Mesothelial cell of epicardium (in vitro differentiated cells): Measurements from ENCODE around the gene CYTH2. TPM values are rescaled to one million over a fixed set of nuclear protein-coding genes. Genes with fewer than 3 reads are reported as not detected.

Experiments
- DNase-seq, 2 experiments: peaks; one replicate each; pipeline ENCODE4 v3.0.0; 2021; ENCODE audit warnings: low spot score in 2 of 2; ENCODE audit not compliant: unreplicated experiment in 2 of 2
- H3K27ac Mint-ChIP-seq: 2 replicates; pipeline ENCODE4 v1.8.0; 2021; ENCODE audit warnings: mixed read lengths
- H3K27me3 Mint-ChIP-seq: 2 replicates; pipeline ENCODE4 v1.8.0; 2021; ENCODE audit warnings: low read depth, mixed read lengths
- H3K36me3 Mint-ChIP-seq: 2 replicates; pipeline ENCODE4 v1.8.0; 2021; ENCODE audit warnings: mixed read lengths
- H3K4me1 Mint-ChIP-seq: 2 replicates; pipeline ENCODE4 v1.8.0; 2021; ENCODE audit warnings: mixed read lengths
- H3K4me3 Mint-ChIP-seq: 2 replicates; pipeline ENCODE4 v1.8.0; 2021; ENCODE audit warnings: mild to moderate bottlenecking, moderate library complexity, mixed read lengths
- H3K9me3 Mint-ChIP-seq: 2 replicates; pipeline ENCODE4 v1.8.0; 2021; ENCODE audit warnings: mixed read lengths
- total RNA-seq: library from RNA; stranded (reverse); gene quantifications from 3 replicates; pipeline ENCODE4 v1.2.1, GENCODE V29; 2021
- TF ChIP-seq, protein P1 (sequence below): fragments of 200-600 bp; sonication (generic); IDR thresholded peaks from one replicate; pipeline ENCODE4 v1.5.0; 2021; ENCODE audit warnings: antibody characterized with exemption; ENCODE audit not compliant: unreplicated experiment

Gene CYTH2
- total RNA-seq, 1 donor from 2014 or later, result 190 TPM

- H3K27ac Mint-ChIP-seq, result no peak overlapping the region
- no peak overlapping the region for H3K4me3 Mint-ChIP-seq
- no peak for DNase-seq
- H3K9me3 Mint-ChIP-seq, result no peaks in the 10 kb centered on the region
- TF ChIP-seq, protein P1, sequence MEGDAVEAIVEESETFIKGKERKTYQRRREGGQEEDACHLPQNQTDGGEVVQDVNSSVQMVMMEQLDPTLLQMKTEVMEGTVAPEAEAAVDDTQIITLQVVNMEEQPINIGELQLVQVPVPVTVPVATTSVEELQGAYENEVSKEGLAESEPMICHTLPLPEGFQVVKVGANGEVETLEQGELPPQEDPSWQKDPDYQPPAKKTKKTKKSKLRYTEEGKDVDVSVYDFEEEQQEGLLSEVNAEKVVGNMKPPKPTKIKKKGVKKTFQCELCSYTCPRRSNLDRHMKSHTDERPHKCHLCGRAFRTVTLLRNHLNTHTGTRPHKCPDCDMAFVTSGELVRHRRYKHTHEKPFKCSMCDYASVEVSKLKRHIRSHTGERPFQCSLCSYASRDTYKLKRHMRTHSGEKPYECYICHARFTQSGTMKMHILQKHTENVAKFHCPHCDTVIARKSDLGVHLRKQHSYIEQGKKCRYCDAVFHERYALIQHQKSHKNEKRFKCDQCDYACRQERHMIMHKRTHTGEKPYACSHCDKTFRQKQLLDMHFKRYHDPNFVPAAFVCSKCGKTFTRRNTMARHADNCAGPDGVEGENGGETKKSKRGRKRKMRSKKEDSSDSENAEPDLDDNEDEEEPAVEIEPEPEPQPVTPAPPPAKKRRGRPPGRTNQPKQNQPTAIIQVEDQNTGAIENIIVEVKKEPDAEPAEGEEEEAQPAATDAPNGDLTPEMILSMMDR, result no peak
- no peaks in the 10 kb centered on the region for H3K27me3 Mint-ChIP-seq
- H3K4me1 Mint-ChIP-seq, result no peaks in the 10 kb centered on the region
- H3K36me3 Mint-ChIP-seq, result peaks cover 10% of the 10 kb centered on the region
Observed at GRCh38 chr19:48461651-48461981, 7.6 kb upstream of the CYTH2 start.

- DNase-seq, result no peak
- peaks cover 8% of the 10 kb centered on the region for H3K36me3 Mint-ChIP-seq
- no peaks in the 10 kb centered on the region for H3K27me3 Mint-ChIP-seq
- H3K27ac Mint-ChIP-seq, result no peak overlapping the region
- no peak overlapping the region for H3K4me3 Mint-ChIP-seq
- H3K9me3 Mint-ChIP-seq, result no peaks in the 10 kb centered on the region
- TF ChIP-seq, protein P1, result no peak
- no peaks in the 10 kb centered on the region for H3K4me1 Mint-ChIP-seq
Observed at GRCh38 chr19:48461982-48462655, 7.0 kb upstream of the CYTH2 start.

- no peak overlapping the region for H3K27ac Mint-ChIP-seq
- no peak overlapping the region for H3K4me3 Mint-ChIP-seq
- TF ChIP-seq, protein P1, result no peak
- H3K9me3 Mint-ChIP-seq, result no peaks in the 10 kb centered on the region
- no peak for DNase-seq
- no peaks in the 10 kb centered on the region for H3K36me3 Mint-ChIP-seq
- peaks cover 10% of the 10 kb centered on the region for H3K4me1 Mint-ChIP-seq
- H3K27me3 Mint-ChIP-seq, result no peaks in the 10 kb centered on the region
Observed at GRCh38 chr19:48465215-48465614, 4.0 kb upstream of the CYTH2 start.

- Mint-ChIP-seq H3K36me3 (peaks cover 3% of the 10 kb centered on the region), H3K4me3 (no peak overlapping the region), H3K27ac (no peak overlapping the region), H3K4me1 (peaks cover 16% of the 10 kb centered on the region), H3K9me3 (no peaks in the 10 kb centered on the region), H3K27me3 (no peaks in the 10 kb centered on the region)
- no peak for DNase-seq
- TF ChIP-seq, protein P1, result no peak
Observed at GRCh38 chr19:48466561-48467325, 2.4 kb upstream of the CYTH2 start.

DNA sequence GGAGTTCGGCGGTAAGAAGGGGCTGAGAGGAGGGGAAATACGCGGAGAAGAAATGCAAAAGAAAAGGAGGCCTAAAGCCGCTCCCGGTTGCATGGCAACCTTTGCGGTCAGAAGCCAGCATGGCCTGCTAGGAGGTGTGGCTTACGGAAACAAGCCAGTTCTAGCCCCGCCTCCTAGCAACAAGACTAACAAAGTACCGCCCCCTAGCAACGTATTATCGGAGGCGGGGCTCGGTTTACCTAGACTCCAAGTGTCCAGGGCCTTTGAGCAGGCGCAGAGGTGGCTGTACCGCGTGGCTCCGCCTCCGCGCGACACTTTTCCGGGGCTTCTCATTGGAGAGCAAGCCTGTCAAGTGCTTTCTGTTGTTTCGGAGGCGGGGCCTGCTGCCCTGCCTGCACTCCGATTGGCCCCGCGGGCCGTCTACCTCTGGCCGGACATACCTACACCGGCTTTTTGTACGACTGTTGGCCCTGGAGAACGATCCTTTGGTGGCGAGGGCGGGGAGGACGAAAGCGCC is 339 bp upstream of the CYTH2 start:
- TF ChIP-seq, protein P1, result no peak
- peaks cover 13% of the 10 kb centered on the region for H3K36me3 Mint-ChIP-seq
- H3K27me3 Mint-ChIP-seq, result no peaks in the 10 kb centered on the region
- H3K9me3 Mint-ChIP-seq, result no peaks in the 10 kb centered on the region
- H3K4me1 Mint-ChIP-seq, result peaks cover 16% of the 10 kb centered on the region
- peak; percentile 98 to 99 for DNase-seq
- peak overlapping the region; percentile 90 for H3K27ac Mint-ChIP-seq
- peak overlapping the region; percentile 92 for H3K4me3 Mint-ChIP-seq
